MM.1S (cell line): Measurements from ENCODE around the gene MPP3.

Experiments
- EZH2 ChIP-seq: fragments of 300-600 bp; sonication (generic); optimal IDR thresholded peaks from 2 replicates; pipeline ENCODE3; 2017; ENCODE audit warnings: low read depth, mild to moderate bottlenecking, antibody characterized with exemption, low read length, mixed read lengths
- TF ChIP-seq, protein P1 (sequence below): fragments of 300-600 bp; sonication (generic); IDR thresholded peaks from 2 replicates; pipeline ENCODE4 v1.5.1; 2016; ENCODE audit warnings: antibody characterized with exemption, low read length, mixed read lengths

DNA sequence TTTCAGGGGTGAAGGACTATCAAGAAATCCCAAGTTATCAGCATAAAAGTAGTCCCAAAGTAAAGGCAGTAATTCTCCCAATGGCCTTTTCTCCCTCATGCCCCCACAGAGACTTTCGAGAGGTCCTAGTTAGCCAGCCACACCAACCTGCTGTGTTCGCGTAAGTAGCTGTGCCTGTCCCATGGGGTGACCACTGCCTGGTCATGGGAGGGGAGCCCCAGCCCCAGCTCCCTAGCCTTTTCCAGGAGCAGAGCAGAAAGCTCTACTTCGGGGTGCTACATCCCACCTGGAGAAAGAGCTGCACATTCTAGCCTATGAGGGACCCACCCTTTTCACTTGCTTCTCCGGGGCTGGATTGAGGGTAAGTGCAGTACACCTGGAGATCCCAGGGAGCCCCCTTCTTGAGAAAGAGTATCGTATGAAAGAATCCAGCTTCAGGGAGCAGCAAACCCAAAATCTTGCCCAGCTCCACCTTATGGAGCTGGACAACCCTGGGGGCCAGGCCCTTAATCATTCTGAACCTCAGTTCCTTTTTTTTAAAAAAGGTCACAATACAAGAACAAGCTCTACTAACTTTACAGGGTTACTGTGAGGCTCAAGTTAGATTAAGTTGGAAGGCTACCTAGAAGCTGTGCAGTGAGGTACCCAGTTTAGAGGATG lies 65.8 kb downstream of the MPP3 start:
- TF ChIP-seq, protein P1, sequence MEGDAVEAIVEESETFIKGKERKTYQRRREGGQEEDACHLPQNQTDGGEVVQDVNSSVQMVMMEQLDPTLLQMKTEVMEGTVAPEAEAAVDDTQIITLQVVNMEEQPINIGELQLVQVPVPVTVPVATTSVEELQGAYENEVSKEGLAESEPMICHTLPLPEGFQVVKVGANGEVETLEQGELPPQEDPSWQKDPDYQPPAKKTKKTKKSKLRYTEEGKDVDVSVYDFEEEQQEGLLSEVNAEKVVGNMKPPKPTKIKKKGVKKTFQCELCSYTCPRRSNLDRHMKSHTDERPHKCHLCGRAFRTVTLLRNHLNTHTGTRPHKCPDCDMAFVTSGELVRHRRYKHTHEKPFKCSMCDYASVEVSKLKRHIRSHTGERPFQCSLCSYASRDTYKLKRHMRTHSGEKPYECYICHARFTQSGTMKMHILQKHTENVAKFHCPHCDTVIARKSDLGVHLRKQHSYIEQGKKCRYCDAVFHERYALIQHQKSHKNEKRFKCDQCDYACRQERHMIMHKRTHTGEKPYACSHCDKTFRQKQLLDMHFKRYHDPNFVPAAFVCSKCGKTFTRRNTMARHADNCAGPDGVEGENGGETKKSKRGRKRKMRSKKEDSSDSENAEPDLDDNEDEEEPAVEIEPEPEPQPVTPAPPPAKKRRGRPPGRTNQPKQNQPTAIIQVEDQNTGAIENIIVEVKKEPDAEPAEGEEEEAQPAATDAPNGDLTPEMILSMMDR, result no peak
- no peak for TF ChIP-seq EZH2
